Neural crest cell (in vitro differentiated cells): ENCODE results near the gene PLEKHG5. TPM values are rescaled to one million over a fixed set of nuclear protein-coding genes. Genes with fewer than 3 reads are reported as not detected.

ENCODE experiments used
- DNase-seq: peaks from one replicate; pipeline ENCODE4 v3.0.0; 2021; ENCODE audit warnings: low read depth, mixed read lengths, low spot score
- H3K27ac Mint-ChIP-seq: one replicate; pipeline ENCODE4 v1.8.0; 2021; ENCODE audit warnings: mild to moderate bottlenecking, mixed read lengths; ENCODE audit not compliant: unreplicated experiment
- H3K27me3 Mint-ChIP-seq: 2 replicates; pipeline ENCODE4 v1.8.0; 2021; ENCODE audit warnings: low read depth, mild to moderate bottlenecking, mixed read lengths
- H3K36me3 Mint-ChIP-seq: 2 replicates; pipeline ENCODE4 v1.8.0; 2021; ENCODE audit warnings: low read depth, mild to moderate bottlenecking, mixed read lengths
- H3K4me1 Mint-ChIP-seq: 2 replicates; pipeline ENCODE4 v1.8.0; 2021; ENCODE audit warnings: mixed read lengths
- H3K4me3 Mint-ChIP-seq: one replicate; pipeline ENCODE4 v1.8.0; 2021; ENCODE audit warnings: mild to moderate bottlenecking, mixed read lengths
- H3K9me3 Mint-ChIP-seq: 2 replicates; pipeline ENCODE4 v1.8.0; 2021; ENCODE audit warnings: mixed read lengths
- total RNA-seq: library from RNA; stranded (reverse); gene quantifications from 2 replicates; pipeline ENCODE4 v1.2.1, GENCODE V29; 2021
- TF ChIP-seq, protein P1 (sequence below): fragments of 200-600 bp; sonication (generic); conservative IDR thresholded peaks from 2 replicates; pipeline ENCODE4 v1.5.0; 2021; ENCODE audit warnings: antibody characterized with exemption, mild to moderate bottlenecking

PLEKHG5 gene
- total RNA-seq, 1 donor from 2014 or later = 31.7 TPM

DNA sequence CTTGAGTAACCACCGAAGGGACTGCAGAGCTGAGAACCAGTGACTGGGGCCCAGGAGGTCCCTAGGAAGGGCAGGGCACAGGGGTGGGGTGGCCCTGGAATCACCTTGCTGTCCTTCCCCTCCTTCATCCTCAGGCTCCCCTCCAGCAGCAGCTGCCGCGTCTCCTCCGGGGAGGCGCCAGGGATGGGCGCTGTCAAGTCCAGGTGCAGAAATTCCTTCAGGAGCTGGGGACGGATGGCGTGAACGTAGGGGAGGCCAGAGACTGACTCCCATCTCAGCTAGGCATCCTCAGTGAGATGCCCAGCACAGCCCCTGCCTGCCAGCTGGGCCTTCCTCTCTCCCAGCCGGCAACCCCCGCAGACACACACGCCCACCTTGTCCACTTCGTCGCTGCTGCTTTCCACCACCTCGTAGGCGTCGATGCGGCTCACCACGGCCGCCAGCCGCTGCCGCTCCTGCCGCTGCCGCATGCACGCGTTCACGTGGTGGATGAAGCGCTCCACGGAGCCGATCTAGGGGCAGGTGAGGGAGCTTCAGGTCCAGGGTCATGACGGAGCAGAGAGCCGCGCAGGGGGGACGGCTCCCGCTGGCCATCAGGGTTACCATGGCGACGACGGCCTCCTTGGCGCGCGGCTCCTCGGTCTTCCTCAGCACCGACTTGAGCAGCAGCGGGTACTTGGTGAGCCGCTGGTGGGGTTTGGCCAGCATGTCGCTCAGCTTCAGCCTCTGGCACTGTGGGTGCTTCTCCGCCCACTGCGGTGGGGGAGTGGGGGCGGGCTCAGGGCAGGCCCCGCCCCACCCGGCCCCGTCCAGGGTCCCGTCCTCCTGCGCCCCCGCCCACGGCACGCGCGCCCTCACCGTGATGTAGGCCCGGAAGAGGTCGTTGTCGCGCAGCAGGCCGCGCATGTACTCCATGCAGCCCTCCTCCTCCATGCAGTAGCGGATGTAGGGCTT, 21.1 kb downstream of the PLEKHG5 start:
- H3K27ac Mint-ChIP-seq = no peak overlapping the region
- TF ChIP-seq, protein P1, sequence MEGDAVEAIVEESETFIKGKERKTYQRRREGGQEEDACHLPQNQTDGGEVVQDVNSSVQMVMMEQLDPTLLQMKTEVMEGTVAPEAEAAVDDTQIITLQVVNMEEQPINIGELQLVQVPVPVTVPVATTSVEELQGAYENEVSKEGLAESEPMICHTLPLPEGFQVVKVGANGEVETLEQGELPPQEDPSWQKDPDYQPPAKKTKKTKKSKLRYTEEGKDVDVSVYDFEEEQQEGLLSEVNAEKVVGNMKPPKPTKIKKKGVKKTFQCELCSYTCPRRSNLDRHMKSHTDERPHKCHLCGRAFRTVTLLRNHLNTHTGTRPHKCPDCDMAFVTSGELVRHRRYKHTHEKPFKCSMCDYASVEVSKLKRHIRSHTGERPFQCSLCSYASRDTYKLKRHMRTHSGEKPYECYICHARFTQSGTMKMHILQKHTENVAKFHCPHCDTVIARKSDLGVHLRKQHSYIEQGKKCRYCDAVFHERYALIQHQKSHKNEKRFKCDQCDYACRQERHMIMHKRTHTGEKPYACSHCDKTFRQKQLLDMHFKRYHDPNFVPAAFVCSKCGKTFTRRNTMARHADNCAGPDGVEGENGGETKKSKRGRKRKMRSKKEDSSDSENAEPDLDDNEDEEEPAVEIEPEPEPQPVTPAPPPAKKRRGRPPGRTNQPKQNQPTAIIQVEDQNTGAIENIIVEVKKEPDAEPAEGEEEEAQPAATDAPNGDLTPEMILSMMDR = no peak
- DNase-seq = no peak
- H3K4me1 Mint-ChIP-seq = no peaks in the 10 kb centered on the region
- no peak overlapping the region for H3K4me3 Mint-ChIP-seq
- H3K36me3 Mint-ChIP-seq = no peaks in the 10 kb centered on the region
- H3K27me3 Mint-ChIP-seq = no peaks in the 10 kb centered on the region
- no peaks in the 10 kb centered on the region for H3K9me3 Mint-ChIP-seq

DNA sequence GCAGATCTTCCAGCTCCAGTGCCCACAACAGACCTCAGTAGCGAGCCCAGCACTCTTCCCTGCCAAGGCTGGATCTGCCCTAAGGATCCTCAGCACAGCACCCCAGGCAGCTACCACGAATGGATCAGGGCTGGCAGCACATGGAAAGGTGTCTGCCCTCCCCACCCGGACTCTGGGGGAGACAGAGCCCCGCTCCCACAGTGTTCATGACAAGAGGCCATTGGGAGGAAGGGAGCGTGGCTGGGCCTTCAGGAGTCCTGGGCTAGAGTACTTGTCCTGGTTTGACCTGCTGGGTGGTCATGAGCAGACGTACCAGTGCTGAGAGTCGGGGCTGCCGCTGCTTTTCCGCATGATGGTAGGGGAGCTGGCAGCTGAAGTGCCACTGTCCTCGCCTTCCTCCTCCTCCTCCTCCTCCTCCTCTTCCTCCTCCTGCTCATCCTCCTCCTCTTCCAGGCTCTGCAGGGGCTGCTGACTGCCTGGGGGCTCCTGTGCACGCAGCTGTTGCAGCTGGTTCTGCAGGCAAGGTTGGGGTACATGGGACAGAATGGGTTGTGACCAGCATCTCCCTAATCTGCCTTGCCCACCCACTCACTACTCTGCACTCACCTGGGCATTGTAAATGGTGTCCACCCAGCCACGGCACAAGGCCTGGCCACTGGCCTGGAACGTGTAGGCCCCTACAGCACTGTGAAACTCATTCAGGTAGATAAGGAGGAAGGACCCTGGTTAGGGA, 22.6 kb downstream of the PLEKHG5 start:
- DNase-seq = no peak
- H3K27ac Mint-ChIP-seq = no peak overlapping the region

DNA sequence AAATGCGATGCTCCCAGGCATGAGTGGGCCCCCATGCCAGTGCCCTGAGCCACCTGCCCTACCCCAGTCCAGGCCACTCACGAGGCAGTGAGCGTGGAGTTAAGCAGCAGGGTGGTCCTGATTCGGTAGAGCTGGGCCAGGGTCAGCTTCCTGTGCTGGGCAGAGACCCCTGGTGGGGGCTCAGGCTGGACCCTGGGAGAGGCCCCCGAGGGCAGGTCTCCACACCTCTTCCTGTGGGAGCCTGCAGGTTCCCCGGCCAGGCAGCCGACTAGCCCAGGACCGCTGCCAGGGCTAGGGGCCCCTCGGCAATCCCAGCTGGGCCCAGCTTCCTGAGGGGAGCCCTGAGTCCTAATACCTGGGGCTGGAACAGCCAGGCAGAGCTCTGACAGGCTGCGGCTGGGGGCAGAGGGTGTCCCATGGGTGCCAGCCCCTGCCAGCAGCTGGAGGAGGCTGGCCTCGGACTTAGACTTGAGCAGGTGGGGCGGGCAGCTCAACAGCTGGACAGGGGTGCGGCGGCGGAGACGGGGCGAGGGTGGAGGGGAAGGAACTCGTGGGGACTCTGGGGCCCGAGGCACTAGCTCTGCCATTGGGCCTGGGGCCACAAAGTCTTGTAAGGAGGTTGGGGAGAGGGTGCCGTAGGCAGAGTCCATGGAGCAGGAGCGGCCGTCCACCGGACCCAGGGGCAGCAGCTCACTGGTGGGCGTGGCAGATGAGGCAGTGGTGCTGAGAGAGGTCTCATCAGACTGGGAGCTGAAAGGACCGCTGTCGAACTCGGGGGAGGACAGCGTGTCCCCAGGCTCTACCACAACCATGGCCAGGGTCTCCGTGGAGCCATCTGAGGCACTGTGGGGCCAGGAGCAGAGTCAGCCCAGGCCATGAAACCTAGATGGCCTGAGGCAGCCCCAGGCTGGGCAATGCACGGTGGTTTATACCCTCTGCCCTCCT, 23.5 kb downstream of the PLEKHG5 start:
- H3K9me3 Mint-ChIP-seq = no peaks in the 10 kb centered on the region
- no peaks in the 10 kb centered on the region for H3K27me3 Mint-ChIP-seq
- TF ChIP-seq, protein P1 = no peak
- H3K36me3 Mint-ChIP-seq = peaks cover 2% of the 10 kb centered on the region
- peaks cover 4% of the 10 kb centered on the region for H3K4me1 Mint-ChIP-seq
- DNase-seq = no peak
- no peak overlapping the region for H3K27ac Mint-ChIP-seq
- H3K4me3 Mint-ChIP-seq = no peak overlapping the region

More for the DNA sequence above, 22.6 kb downstream of the PLEKHG5 start:
- H3K36me3 Mint-ChIP-seq = no peaks in the 10 kb centered on the region
- H3K4me1 Mint-ChIP-seq = peaks cover 3% of the 10 kb centered on the region
- H3K27me3 Mint-ChIP-seq = no peaks in the 10 kb centered on the region
- TF ChIP-seq, protein P1 = no peak
- H3K9me3 Mint-ChIP-seq = no peaks in the 10 kb centered on the region
- H3K4me3 Mint-ChIP-seq = no peak overlapping the region

DNA sequence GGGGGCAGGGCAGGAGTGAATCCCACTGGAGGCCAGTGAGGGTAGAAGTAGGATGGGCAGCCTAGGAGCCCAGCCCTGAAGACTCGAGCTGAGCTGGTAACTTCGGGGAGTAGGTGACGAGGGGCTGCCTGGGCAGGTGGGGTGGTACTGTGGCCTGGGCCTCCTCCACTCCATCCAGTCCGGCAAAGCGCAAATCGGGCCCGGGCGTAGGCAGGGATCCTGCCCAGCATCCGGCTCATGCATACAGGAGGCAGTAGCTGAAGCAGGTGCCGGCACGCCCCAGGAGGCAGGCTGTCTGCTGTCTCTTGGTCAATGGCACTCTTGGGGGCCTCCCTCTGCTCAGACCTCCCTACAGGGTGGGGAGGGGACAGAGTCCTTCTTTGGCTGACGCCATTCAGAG, 24.2 kb downstream of the PLEKHG5 start:
- Mint-ChIP-seq H3K9me3 (no peaks in the 10 kb centered on the region), H3K27ac (no peak overlapping the region), H3K36me3 (peaks cover 5% of the 10 kb centered on the region), H3K4me3 (no peak overlapping the region), H3K27me3 (no peaks in the 10 kb centered on the region), H3K4me1 (peaks cover 4% of the 10 kb centered on the region)
- DNase-seq = no peak
- TF ChIP-seq, protein P1 = no peak

DNA sequence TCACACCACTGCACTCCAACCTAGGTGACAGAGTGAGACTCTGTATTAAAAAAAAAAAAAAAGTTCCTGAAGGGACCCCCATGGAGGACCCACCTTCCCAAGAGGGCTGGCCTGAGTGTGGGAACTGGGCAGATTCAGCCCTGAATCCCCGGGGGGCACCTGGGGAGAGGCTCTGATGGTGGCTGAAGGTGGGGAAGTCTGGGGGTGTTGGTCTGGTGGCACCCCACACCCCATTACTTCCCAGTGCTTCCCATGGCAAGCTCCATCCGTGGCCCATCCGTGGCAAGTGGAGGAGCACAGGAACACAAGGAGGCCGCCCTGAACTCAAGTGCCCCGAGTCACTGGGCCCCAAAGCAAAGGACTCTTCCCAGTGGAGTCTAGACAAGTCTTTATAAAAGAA, 24.7 kb downstream of the PLEKHG5 start:
- TF ChIP-seq, protein P1 = no peak
- Mint-ChIP-seq H3K36me3 (peaks cover 5% of the 10 kb centered on the region), H3K9me3 (no peaks in the 10 kb centered on the region), H3K4me3 (no peak overlapping the region), H3K27me3 (no peaks in the 10 kb centered on the region), H3K27ac (no peak overlapping the region), H3K4me1 (peaks cover 4% of the 10 kb centered on the region)
- DNase-seq = no peak
